Middle frontal gyrus (tissue), 1 donor: ENCODE measurements around the gene EDIL3.
"Not testable (repeated sequence)": the region's sequence is repeated elsewhere in the genome, so short reads cannot be mapped to it uniquely, and the experiment has no call there.

Experiments
- DNase-seq: peaks from one replicate; pipeline ENCODE4 v3.0.0-alpha.2; 2015; ENCODE audit warnings: low spot score; ENCODE audit errors: extremely low spot score

The EDIL3 gene

GRCh38 chr5:84191281-84191680, 193.4 kb downstream of the EDIL3 start:
- no peak for DNase-seq

DNA sequence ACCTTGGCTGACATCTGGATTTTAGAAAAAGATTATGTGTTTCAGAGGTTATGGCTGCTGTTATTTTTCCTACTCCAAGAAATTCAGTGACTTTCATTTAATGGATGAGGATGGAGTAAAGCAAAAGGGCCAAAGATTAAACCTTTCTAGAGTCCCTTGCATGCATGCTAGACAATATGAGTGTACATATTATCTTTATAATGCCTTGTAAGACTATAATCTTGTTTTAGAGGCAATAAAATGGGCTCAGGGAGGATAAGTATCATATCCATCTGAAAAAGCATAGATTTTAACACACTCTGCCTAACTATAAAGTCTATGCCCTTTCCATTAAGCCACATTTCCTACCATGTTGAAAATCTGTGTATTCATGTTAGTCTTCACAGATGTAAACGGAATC, 199.8 kb downstream of the EDIL3 start:
- DNase-seq, result no peak

GRCh38 chr5:84181093-84181492, 203.6 kb downstream of the EDIL3 start:
- DNase-seq, result no peak

DNA sequence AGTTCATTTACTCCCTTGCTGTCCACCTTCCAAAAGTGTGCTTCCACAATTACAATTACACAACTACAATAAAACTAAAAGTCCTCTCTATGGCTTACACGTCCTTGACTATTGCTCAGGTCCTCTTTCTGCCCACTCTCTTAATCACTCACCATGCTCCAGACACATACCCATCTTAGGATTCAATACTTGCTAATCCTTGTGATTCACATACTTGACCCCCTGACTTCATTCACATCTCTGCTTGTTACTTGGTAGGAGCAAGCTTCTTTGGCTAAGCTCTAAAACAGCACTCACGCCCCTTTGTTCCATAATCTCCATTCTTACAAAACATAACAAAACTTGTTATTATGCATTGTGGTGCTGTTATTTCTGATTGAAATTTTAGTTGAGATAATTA, 215.8 kb downstream of the EDIL3 start:
- DNase-seq, result no peak

- DNase-seq, result no peak
Observed at GRCh38 chr5:84163671-84164070, 221.0 kb downstream of the EDIL3 start.

- DNase-seq, result no peak
Observed at GRCh38 chr5:84162695-84163094, 222.0 kb downstream of the EDIL3 start.

GRCh38 chr5:84160650-84161049, 224.0 kb downstream of the EDIL3 start:
- DNase-seq, result not testable (repeated sequence)

DNA sequence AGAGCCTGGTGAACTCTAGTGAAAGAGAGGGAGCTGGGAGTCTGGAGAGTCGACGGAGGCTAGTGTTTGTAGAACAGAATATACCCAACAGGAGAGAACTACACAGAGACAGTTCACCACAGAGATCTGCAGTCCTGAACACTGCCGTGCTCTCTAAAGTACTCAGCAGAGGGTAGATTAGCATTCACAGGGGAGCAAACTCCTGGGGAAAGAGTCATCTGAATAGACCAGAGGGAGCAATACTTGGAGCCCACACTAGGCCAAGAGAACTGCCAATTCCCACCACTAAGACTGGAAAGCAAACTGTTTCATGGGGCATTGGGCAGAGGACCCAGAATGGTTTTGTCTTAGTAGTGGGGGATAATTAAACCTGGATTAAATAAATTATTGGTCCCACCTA, 235.6 kb downstream of the EDIL3 start:
- no peak for DNase-seq

GRCh38 chr5:84148651-84149050, 236.0 kb downstream of the EDIL3 start:
- DNase-seq, result no peak

GRCh38 chr5:84137541-84137940, 247.1 kb downstream of the EDIL3 start:
- no peak for DNase-seq

- no peak for DNase-seq
Observed at GRCh38 chr5:84131372-84131771, 253.3 kb downstream of the EDIL3 start.

GRCh38 chr5:84130006-84130580, 254.6 kb downstream of the EDIL3 start:
- no peak for DNase-seq

DNA sequence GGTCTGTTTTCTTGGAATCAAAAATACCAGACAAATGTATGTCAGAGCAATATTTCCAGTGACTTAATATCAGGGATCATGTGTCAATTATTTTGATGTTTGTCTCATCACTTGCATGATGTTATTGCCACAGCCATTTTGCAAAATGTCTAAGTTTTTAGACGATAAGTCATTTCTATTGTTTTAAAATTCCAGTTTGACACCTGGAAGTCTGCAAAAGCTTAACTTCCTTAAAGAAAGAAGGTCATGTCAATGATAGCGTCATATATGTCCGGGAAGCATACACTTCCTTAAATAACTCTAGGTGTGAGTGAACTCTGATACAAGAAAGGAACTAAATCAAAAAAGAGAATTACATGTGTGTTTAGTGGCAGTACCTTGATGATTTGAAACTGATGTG, 259.5 kb downstream of the EDIL3 start:
- no peak for DNase-seq

DNA sequence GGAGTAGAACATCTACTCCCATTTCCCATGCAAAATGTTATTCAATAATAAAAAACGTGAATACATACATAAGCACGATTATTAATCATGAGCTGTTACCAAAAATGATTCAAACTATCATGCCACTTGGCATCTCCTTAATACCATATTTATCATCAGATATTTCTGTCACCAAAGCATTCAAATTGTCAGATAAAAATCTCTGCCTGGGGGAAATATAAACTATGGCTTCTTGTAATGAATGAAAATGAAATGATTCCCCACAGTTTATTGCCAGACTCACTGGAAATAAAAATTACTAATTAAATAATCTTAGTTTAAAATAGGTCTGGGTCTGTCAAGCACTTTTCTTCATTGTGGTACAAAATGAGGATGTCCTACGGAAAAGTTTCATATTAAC, 265.4 kb downstream of the EDIL3 start:
- DNase-seq, result no peak

- DNase-seq, result no peak
Observed at GRCh38 chr5:84118551-84118950, 266.1 kb downstream of the EDIL3 start.

DNA sequence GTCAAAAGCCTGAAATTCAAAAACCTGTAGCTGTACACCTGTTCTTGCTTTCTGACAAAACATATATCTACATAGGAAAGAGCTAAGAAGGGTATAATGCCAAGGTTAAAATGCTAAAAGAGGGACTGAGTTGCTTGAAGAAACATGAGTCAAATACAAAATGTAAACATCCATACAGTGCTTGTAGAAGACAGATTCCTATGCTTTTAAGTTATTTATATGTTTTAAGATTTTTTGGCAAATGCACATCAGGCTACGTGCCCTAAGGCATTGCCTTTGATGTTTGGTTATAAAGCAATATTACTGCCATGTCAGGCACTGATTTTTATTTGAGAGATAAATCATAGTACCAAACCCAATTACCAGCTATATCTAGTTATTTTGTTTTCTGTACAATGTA, 269.0 kb downstream of the EDIL3 start:
- no peak for DNase-seq

- no peak for DNase-seq
Observed at GRCh38 chr5:84113246-84114105, 271.2 kb downstream of the EDIL3 start.

- no peak for DNase-seq
Observed at GRCh38 chr5:84092738-84093137, 291.9 kb downstream of the EDIL3 start.

DNA sequence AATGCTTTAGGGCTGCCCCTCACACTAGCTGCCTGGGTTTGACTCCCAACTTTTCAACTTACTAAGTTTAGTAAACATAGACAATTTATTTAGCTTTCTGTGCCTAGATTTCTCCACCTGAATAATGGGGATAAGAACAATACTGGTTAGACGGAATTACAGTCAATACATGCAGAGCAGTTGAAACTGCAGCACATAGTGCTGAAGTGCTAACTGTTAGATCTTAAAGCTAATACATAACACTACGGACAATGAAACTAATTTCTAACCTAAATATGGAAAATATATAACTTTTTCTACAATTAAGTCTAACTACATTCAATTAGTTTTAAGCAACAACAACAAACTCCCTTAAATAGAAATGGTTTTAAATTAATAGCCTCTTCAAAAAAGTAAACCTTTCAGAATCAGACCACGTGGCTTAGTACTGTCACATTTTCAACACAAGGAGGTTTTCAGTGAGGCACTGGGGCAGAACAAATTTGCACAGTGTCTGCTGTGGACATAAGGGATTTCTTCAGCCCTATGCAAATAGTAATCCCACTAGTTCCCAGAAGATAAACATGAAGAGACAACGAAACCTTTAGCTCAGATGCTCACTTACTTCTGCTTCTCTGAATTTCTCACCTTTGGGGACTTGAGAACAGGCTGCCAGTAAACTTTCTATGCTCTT, 293.4 kb downstream of the EDIL3 start:
- DNase-seq, result no peak

GRCh38 chr5:84088996-84089395, 295.7 kb downstream of the EDIL3 start:
- DNase-seq, result no peak

DNA sequence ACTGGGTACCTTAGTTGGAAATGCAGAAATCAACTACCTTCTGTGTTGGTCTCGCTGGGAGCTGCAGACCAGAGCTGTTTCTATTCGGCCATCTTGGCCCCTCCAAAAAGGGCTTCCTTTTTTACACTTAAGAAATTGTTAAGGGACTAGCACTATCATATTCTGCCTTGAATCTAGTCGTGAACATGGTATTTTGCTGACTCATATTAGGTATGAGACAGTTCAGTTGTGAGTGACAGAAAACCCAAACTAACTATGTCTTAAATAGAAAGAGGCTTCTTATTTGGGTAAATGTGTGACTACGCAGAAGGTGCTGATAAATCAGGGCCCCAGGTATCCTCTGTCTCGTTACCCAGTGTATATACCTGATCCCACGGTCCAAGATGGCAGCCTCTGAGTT, 298.2 kb downstream of the EDIL3 start:
- DNase-seq, result no peak

DNA sequence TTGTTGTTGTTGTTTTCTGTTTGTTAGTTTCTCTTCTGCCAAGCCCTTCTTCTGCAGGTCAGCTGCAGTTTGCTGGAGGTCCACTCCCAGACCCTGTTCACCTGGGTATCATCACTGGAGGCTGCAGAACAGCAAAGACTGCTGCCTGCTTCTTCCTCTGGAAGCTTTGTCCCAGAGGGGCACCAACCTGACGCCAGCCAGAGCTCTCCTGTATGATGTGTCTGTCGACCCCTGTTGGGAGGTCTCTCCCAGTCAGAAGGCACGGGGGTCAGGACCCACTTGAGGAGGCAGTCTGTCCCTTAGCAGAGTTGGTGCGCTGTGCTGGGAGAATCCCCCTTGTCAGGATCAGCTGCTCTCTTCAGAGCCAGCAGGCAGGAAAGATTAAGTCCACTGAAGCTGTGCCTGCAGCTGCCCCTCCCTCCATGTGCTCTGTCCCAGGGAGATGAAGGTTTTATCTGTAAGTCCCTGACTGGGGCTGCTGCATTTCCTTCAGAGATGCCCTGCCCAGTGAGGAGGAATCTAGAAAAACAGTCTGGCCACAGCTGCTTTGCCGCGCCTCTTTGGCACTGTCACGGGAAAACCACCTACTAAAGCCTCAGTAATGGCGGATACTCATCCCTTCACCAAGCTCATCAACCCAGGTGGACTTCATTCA, 299.2 kb downstream of the EDIL3 start:
- no peak for DNase-seq
